HFFc6 (cell line): Measurements from ENCODE around the gene SPTA1. TPM values are rescaled to one million over a fixed set of nuclear protein-coding genes. Genes with fewer than 3 reads are reported as not detected.

Source experiments
- DNase-seq: peaks from one replicate; pipeline ENCODE4 v3.0.0-alpha.2; 2018
- H3K27ac Mint-ChIP-seq: 2 replicates; pipeline ENCODE4 v1.8.0; 2020; ENCODE audit warnings: mild to moderate bottlenecking, mixed read lengths
- H3K27me3 Mint-ChIP-seq: 2 replicates; pipeline ENCODE4 v1.8.0; 2021; ENCODE audit warnings: mild to moderate bottlenecking, moderate library complexity, mixed read lengths; ENCODE audit not compliant: insufficient read depth
- H3K36me3 Mint-ChIP-seq: 2 replicates; pipeline ENCODE4 v1.8.0; 2021; ENCODE audit warnings: low read depth, mixed read lengths
- H3K4me1 Mint-ChIP-seq: 2 replicates; pipeline ENCODE4 v1.8.0; 2020; ENCODE audit warnings: low read depth, mixed read lengths
- H3K4me3 Mint-ChIP-seq: 2 replicates; pipeline ENCODE4 v1.8.0; 2020; ENCODE audit warnings: mild to moderate bottlenecking, moderate library complexity, mixed read lengths
- H3K9me3 Mint-ChIP-seq: 2 replicates; pipeline ENCODE4 v1.8.0; 2020; ENCODE audit warnings: mild to moderate bottlenecking, mixed read lengths
- CTCF ChIP-seq: fragments of 200-600 bp; sonication (generic); IDR thresholded peaks from 2 replicates; pipeline ENCODE4 v1.5.0; 2021; ENCODE audit warnings: antibody characterized with exemption, mild to moderate bottlenecking
- total RNA-seq, 6 experiments: library from RNA; stranded (reverse); fragmentation: NEBNext Ultra II Directional; extraction: Animal tissue kit (Norgen Biotek cat#: 25700); gene quantifications; 2 replicates in 1 of 6; 3 replicates in 5 of 6; pipeline ENCODE4 v1.2.3, GENCODE V29; 2021

The SPTA1 gene
- total RNA-seq, 6 experiments from 2014 or later, result not detected

DNA sequence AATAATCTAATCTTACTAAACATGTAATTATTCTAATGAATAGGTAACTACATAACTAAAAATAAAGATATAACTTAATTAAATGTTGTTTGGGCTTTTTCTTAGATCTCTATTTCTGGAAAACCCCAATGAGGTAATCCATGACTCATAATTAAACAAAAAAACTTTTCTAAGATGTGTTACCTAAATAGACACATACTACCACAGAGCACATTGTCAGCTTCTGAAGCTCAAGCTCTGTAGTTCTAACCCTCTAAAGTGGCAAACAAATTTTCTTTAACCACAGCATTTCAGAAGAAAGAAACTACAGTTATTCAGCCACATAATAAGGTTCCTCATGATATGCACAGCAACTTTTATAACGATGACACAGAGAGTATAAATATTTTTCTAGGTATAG lies 29.8 kb upstream of the SPTA1 start:
- no peak for TF ChIP-seq CTCF
- Mint-ChIP-seq H3K4me3 (no peak overlapping the region), H3K27me3 (peaks cover 2% of the 10 kb centered on the region), H3K4me1 (no peaks in the 10 kb centered on the region), H3K36me3 (no peaks in the 10 kb centered on the region), H3K9me3 (peaks cover 18% of the 10 kb centered on the region), H3K27ac (no peak overlapping the region)
- no peak for DNase-seq

DNA sequence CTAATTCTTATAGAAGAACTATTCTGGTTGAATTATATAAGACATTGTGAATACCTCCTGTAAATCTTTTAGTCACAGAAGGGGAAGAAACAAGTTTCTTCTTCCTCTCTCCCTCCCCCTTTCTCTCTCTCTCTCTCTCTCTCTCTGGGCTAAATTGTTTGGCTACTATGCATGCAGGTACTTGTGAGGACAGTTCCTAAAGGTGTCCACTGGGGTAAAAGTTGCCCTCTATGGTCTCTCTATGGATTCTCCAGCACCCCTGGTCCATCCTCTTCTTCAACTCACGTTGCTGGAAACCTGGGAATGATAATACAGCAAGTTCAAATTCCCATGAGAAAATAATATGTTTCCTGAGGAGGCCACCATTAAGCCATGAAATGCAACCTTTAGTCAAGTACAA lies 28.2 kb upstream of the SPTA1 start:
- H3K4me3 Mint-ChIP-seq, result no peak overlapping the region
- H3K36me3 Mint-ChIP-seq, result no peaks in the 10 kb centered on the region
- no peak for TF ChIP-seq CTCF
- H3K9me3 Mint-ChIP-seq, result peaks cover 18% of the 10 kb centered on the region
- no peak for DNase-seq
- H3K4me1 Mint-ChIP-seq, result no peaks in the 10 kb centered on the region
- H3K27me3 Mint-ChIP-seq, result peaks cover 2% of the 10 kb centered on the region
- no peak overlapping the region for H3K27ac Mint-ChIP-seq

- Mint-ChIP-seq H3K36me3 (no peaks in the 10 kb centered on the region), H3K4me3 (no peak overlapping the region), H3K27me3 (no peaks in the 10 kb centered on the region), H3K27ac (no peak overlapping the region), H3K9me3 (peaks cover 4% of the 10 kb centered on the region; the same call in 1 of the 2 replicates), H3K4me1 (no peaks in the 10 kb centered on the region)
- TF ChIP-seq CTCF, result no peak
- DNase-seq, result no peak
Observed at GRCh38 chr1:158711098-158711497, 24.6 kb upstream of the SPTA1 start.

GRCh38 chr1:158706096-158706495 lies 19.6 kb upstream of the SPTA1 start:
- H3K27me3 Mint-ChIP-seq, result no peaks in the 10 kb centered on the region
- no peak for TF ChIP-seq CTCF
- no peak overlapping the region for H3K4me3 Mint-ChIP-seq
- DNase-seq, result no peak
- no peaks in the 10 kb centered on the region for H3K4me1 Mint-ChIP-seq
- H3K9me3 Mint-ChIP-seq, result no peaks in the 10 kb centered on the region
- H3K27ac Mint-ChIP-seq, result no peak overlapping the region
- no peaks in the 10 kb centered on the region for H3K36me3 Mint-ChIP-seq

- H3K27me3 Mint-ChIP-seq, result no peaks in the 10 kb centered on the region
- no peaks in the 10 kb centered on the region for H3K4me1 Mint-ChIP-seq
- TF ChIP-seq CTCF, result no peak
- no peaks in the 10 kb centered on the region for H3K36me3 Mint-ChIP-seq
- no peak within 1 kb of the TSS for H3K4me3 Mint-ChIP-seq
- H3K27ac Mint-ChIP-seq, result no peak within 1 kb of the TSS
- H3K9me3 Mint-ChIP-seq, result peaks cover 5% of the 10 kb centered on the region
- DNase-seq, result no peak
Observed at GRCh38 chr1:158700552-158700951, 14.0 kb upstream of the SPTA1 start, which contains the start of gene OR6K2. Gene OR6K2 (minus strand): TSS chr1:158700652. CDS start chr1:158700652, 0 bp downstream.

GRCh38 chr1:158694596-158694995 lies 8.1 kb upstream of the SPTA1 start:
- no peak overlapping the region for H3K27ac Mint-ChIP-seq
- no peaks in the 10 kb centered on the region for H3K4me1 Mint-ChIP-seq
- no peak for DNase-seq
- H3K9me3 Mint-ChIP-seq, result peaks cover 19% of the 10 kb centered on the region
- no peaks in the 10 kb centered on the region for H3K36me3 Mint-ChIP-seq
- H3K27me3 Mint-ChIP-seq, result no peaks in the 10 kb centered on the region
- no peak overlapping the region for H3K4me3 Mint-ChIP-seq
- no peak for TF ChIP-seq CTCF
